HG03064 (cell line): ENCODE results near the gene GBP1.
"Not testable (repeated sequence)": the region's sequence is repeated elsewhere in the genome, so short reads cannot be mapped to it uniquely, and the experiment has no call there.

Experiments used
- ATAC-seq: cut with Tn5 transposase; IDR thresholded peaks from one replicate; pipeline ENCODE4 v1.9.1; 2021; ENCODE audit warnings: low read depth; ENCODE audit not compliant: unreplicated experiment

The GBP1 gene

DNA sequence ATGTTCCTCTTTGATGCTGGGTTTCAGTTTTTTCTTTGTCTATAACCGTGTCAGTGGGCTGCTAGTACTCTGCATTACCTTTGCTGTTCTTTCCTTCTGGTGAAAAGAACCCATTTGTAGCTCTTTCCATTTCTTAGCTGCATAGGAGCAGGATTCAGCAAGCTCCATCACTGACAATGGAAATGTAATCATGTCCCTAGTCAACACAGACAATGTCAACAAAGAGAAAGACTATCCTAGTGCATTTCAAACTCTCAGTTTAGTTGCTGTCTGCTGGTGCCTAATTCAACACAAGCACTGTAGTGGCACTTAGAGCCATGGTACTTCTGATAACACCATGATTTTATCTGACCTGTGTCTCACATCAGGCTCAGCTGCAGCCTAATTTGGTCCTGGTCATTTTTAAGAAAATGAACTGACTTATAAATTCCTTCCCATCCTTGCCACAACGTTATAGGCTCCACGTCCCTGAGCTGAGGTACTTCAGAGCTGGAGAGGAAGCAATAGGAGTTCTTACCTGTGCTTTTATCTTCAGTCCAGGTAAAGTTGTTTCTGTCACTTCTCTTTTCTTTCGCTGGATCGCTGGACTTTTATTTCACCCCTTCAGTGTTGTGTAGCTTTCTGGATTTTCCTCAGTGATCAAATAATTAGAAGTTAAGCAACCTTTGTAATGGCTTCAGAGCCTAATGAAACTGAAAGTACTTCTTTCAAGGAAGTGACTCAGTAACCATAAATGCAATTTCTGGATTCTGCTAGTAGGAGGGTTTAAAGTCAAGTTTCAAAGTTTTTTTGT is 42.6 kb downstream of the GBP1 start, which contains the start of gene GBP3:
GBP3 (minus strand) TSS at position 700 of the 793 bp plus-strand sequence. CDS start 2,145 bp downstream, outside the sequence.
- ATAC-seq, result peak; percentile 86

DNA sequence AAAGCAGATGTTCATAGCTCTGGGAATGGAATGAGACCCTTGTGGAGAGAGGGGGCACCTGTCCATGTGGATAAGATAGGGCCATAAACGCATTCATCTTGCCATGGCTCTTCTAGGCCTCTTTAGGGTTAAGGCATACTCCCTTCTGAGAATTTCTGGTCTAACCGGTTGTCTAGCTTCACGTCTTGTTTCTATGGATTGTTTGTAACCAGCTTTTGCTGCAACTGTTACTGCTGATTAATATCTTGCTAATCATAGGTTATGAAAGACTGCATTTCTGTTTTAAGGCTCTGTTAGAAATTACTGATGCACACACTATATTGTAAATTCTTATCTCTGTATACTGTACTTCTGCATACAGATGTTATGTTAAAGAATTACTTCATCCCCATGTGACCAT is 46.7 kb downstream of the GBP1 start:
- not testable (repeated sequence) for ATAC-seq

GRCh38 chr1:89008511-89008910 is 56.5 kb downstream of the GBP1 start:
- ATAC-seq, result no peak

- no peak for ATAC-seq
Measured at GRCh38 chr1:89005286-89006151, 59.5 kb downstream of the GBP1 start.
